G401 (cell line): ENCODE results near the gene EIF3D. TPM values are rescaled to one million over a fixed set of nuclear protein-coding genes. Genes with fewer than 3 reads are reported as not detected.
"Not testable (repeated sequence)": the region's sequence is repeated elsewhere in the genome, so short reads cannot be mapped to it uniquely, and the experiment has no call there.

Source experiments
- DNase-seq: peaks from one replicate; pipeline ENCODE4 v3.0.0-alpha.2; 2015; ENCODE audit warnings: low spot score
- in situ Hi-C: cut with HindIII; loops from 2 replicates; pipeline ENCODE4 v1.10.0; 2016; ENCODE audit warnings: low sequenced_read_pairs, mixed read lengths
- total RNA-seq: library from RNA; depleted of rRNA; stranded (reverse); fragments of >200 nt; shearing (Covaris generic); gene quantifications from 2 replicates; pipeline ENCODE4 v1.2.3, GENCODE V29; 2014

The EIF3D gene
- total RNA-seq, 1 experiment from 2014 or later: 581 TPM

DNA sequence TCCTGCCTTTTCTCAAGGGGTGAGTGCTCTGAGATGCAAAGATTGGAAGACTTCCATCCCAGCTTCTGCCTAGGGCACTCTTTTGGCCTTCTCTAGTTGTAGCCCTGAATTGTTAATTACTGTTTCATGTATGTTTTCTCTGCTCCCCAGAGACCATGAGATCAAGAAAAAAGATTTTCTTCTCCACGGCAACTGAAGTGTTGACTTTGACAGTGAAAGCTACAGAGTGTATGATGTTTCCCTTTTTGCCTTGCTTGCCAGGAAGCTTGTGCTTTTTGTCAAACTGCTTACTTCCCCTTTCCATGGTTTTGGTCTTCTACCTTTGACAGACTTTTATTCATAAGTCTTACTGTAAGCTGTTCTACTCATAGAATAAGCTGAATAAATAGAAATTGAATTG is 23.3 kb upstream of the EIF3D start:
- in situ Hi-C loops: no loop called here
- no peak for DNase-seq

DNA sequence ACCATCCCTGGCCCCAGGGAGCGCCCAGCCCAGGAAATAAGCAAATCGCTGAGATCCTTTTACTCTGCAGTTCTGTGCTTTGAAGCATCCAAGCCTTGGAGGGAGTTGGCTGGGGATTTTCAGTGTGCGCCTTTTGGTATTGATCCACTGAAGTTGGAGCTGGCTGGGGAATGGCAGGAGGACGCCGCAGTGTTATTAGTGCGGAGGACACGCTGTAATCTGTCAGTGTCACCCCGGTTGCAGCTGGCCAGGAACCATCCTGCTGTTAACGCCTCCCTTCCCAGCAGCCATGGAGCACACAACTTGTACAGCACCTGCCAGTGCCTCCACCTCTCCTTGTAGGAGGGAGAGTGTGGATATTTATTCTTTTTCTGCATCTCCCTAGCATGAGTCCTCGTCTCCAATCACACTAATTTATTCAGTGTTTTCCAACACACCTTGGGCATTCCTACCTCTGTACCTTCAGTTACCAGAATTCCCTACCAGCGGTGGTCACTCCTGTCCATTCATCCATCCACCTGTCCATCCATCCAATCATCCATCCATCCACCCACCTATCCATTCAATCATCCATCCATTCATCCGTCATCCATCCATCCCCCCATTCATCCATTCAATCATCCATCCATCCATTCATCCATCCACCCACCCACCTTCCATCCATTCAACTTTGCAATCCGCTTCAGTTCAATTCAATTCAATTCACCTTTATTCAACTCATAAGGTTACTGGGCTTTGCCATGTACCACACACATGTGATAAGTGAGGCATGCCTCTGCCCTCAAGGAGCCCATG is 21.9 kb upstream of the EIF3D start:
- in situ Hi-C loops: no loop called here

DNA sequence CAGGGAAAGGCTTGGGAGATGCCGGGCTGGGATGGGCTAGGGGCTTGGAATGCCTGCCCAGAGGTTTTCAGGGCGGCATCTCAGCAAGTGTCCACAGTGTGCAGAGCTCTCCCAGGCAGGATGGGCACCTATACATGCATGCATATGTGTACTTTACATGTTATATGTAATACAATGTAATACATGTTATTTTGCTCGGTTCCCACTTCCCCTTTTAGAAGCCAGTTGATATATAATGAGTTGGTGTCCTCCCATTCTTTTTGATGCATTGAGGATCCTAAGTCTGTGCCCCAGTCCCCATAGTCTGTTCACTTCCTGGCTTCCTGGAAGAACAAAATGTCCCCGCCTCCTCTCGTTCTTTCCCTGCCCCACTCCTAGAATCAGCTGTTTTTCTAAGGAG is 20.1 kb upstream of the EIF3D start:
- in situ Hi-C loops: no loop called here
- DNase-seq: no peak

More for the DNA sequence above, 21.9 kb upstream of the EIF3D start:
- DNase-seq: no peak

DNA sequence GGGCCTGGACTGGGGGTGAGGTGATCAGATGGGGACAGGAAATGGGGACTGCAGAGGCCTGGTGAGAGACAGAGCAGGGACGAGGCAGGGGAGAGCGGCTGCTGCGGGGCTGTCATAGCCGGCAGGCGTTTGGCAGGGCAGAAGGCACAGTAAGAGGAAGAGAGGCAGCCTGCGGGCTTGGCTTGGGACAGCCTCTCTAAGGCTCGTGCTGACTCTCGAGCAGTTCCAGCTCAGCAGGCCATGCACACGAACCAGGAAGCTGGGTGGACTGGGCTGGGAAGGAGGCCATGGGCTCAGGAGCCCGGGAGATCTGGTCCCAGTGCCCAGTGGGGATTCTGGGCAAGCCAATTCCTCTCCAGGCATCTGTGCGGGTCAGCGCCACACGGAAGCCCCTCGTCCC is 19.6 kb upstream of the EIF3D start:
- in situ Hi-C loops: no loop called here
- DNase-seq: no peak

DNA sequence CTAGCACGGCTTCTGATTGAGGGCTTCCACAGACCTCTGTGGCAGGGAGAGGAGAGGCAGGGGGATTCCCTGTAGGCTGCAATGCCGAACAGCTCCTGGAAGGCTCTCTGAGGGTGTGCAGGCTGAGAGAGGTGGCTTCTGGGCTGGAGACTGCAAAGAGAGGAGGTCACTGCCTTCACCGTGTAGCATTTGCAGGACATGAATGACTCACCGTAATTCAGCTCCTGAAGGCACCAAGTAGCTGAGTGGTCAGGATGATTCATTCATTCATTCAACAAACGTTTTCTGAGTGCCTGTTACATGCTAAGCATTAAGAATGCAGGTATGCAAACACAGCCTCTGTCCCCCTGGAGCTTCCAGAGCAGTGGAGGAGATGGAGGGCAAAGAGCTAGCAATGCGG is 18.0 kb upstream of the EIF3D start:
- in situ Hi-C loops: no loop called here
- no peak for DNase-seq

DNA sequence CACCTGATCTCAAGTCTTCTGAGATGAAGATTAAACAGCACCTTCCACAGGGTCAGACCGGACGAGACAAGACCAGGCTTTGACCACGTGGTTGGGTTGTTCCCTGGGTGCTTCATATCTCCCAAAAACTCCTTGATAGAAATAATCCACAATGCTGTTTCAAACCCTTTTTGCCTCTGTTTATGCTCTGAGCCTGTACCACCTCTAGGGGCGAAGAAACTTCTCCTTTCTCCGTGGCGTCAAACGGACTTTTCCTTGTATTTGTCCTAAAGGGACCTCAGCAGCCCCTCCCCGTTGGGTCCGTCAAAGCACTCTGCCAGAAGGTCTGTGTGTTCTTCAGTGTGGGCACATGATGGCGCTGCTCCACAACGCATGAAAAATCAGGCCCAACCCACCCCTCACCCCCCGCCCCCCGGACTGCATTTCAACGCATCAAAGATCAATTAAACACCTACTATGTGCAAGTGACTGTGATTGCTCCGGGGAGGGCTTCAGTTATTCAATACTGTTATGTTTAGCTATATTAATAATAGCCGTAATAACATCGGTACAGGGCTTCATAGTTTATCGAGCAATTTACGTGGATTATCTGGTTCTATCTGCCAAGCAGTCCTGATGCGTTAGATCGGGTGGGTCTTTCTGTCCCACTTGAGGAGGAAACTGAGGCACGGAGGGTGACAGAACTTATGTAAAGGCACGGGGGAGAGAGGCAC is 17.3 kb upstream of the EIF3D start:
- peak; percentile 74 for DNase-seq
- in situ Hi-C loops: no loop called here

DNA sequence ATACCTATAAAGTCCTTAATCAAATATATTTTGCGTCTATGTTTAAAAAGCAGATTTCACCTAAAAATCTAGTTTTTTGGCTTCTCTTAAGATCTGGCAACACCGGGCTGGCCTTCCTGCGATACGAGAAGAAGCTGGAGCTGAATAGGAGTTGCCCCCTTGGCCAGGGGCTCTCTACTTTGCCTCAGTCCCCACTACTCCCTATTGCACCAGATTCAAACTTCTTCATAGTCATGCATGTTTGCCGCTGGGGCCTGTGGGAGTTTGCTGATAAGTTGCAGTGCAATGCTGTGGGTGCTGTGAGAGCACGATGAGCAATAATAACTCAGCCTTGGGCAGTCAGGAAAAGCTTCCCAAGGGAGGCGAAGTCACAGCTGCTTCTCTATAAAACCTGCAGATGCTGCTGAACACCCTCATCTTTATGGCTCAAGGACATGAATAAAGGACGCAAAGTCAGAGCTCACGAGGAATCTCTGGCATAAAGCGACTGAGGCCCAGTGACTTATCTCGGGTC is 15.2 kb upstream of the EIF3D start:
- DNase-seq: no peak
- in situ Hi-C loops: no loop called here

DNA sequence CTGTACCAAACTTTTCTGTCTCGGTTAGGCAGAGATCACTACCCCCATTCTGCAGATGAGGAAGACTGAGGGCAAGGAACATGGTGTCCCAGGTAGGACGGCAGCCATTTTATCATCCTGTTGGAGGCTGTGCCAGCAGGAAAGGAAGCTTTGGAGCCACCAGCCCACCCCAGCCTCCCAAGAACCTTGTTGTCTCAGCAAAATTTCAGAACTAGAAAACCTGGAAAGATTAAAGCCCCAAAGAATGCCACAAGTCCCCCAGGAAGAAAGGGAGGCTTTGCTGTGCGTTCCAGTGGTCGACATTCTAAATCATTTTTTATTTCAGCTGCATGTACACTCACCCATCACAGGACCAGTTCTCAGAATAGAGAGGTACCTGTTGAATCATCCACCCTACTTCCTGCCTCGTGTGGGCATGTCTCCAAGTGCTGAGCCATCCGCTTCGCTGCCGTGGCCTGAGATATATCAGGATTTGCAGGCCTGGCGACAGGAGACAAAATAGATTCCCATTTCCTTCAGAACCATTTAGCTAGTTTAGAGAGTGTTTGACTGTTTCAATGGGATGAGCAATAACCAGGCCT is 13.0 kb upstream of the EIF3D start:
- in situ Hi-C loops: no loop called here
- no peak for DNase-seq

DNA sequence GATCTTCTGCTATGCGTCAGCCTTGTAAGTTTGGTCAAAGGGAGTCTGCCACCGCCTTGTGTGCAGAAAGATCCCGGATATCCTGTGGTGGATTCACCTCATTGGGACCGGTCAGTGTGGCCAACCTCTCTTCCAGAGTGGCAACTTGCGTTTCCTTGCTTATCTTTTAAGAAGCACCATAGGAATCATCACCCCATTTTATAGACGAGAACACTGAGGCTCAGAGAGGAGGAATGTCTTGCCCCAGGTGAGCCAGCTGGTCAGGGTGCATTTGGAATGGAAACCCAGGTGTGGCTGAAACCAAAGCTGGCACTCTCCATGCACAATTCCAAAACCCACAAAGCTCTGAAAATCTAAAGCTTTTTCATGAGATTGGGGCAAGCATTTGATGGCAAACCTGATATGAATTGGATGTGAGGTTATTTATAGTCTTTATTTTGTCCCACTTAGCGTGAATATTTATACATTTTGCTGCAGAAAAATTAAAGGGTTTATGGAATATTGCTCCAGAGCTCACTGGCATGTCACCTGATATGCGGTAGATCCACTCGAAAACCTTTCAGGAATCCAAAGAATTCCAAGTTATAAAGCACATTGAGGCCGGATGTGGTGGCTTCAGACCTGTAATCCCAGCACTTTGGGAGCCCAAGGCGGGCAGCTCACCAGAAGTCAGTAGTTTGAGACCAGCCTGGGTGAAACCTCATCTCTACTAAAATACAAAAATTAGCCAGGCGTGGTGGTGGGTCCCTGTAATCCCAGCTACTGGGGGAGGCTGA is 12.1 kb upstream of the EIF3D start:
- DNase-seq: no peak
- in situ Hi-C loops: no loop called here

DNA sequence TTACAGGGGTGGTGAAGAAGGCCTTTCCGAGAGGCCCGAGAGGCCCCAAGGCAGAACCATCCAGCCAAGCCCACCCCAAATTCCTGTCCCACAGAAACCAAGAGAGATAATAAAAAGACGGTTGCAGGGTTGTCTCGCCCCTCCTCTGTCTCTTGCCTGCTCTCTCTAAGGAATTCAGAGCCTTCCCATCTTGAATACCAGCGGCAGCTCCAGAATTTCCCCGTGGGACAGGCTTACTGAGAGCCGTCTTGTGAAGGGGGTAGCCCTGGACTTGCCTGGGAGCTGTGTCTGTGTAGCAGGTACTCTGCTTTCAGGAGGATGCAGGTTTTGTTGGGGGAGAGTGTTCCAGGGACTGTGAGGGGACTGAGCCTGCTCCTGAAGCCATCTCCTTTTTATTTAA is 9.6 kb upstream of the EIF3D start:
- no peak for DNase-seq
- in situ Hi-C loops: no loop called here

DNA sequence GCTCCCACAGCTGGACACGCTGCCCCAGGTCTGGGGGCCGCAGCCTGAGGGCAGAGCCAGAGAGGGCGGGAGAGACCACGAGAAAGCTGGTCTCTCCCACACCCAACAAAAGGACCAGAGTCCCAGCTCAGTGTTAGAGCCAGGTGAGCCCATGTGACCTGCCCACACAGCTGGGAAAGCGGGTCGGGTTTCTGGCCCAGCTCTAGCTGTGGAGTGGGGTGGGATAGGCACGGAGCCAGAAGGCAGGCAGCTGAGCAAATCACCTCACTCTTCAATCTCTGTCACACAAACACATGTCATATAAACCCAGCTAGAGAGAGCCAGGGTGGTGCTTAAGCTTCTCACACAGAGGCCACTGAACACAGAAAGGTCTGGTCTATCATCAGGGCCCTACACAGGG is 7.8 kb upstream of the EIF3D start:
- in situ Hi-C loops: no loop called here
- no peak for DNase-seq

DNA sequence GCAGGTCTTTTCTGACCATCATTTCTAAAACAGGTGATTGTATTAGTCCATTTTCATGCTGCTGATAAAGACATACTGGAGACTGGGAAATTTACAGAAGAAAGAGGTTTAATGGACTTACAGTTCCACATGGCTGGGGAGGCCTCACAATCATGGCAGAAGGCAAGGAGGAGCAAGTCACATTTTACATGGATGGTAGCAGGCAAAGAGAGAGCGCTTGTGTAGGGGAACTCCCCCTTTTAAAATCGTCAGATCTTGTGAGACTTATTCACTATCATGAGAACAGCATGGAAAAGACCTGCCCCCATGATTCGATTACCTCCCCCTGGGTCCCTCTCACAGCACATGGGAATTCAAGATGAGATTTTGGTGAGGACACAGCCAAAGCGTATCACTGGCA is 4.4 kb upstream of the EIF3D start:
- DNase-seq, in situ Hi-C loops: not testable (repeated sequence)

DNA sequence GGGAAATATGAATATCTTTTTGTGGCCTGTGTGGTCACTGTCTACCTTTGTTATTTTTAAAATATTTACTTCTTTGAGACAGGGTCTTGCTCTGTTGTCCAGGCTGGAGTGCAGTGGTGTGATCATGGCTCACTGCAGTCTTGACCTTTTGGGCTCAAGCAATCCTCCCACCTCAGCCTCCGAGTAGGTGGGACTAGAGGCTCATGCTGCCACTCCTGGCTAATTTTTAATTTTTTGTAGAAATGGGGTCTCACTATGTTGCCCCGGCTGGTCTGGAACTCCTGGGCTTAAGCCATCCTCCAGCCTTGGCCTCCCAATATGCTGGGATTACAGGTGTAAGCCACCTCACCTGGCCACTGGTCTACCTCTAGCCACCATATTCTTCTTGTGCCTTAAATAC is 3.5 kb upstream of the EIF3D start:
- in situ Hi-C loops: no loop called here
- no peak for DNase-seq

DNA sequence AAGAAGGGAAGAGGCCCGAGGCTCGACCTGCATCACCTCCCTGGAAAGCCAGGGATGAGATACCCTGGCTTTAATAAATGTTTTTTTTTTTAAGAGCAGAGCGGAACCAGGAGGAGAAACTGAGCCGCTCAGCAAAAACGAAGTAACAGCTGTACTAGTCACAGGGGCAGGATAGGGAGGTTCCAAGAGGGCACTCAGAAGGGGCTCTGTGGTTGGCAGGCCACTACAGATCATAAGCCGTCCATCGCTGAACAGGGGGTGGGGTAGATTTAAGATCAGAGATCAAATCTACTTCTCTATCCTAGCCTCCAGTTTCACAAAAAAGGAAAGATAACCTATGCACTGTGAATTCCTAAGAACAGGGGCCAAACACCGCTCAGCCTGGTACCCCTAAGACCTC is 625 bp downstream of the EIF3D start:
- in situ Hi-C loops: no loop called here
- DNase-seq: no peak

DNA sequence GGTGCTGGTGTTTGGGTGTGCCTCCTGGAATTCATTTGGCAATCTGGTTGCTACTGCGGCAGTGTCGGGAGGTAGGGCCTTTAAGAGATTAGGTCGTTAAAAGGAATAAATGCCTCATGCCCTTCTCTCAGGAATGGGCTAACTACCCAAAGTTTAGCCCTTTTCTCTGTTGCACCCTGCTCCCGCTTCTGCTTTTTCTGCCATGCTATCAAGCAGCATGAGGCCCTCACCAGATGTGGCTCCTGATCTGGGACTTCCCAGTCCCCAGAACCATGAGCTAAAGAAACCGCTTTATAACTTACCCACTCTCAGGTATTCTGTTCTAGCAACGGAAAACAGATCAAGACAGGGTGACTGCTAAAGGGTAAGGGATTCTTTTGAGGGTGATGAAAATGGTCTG is 6.3 kb downstream of the EIF3D start:
- DNase-seq: no peak
- in situ Hi-C loops: no loop called here

DNA sequence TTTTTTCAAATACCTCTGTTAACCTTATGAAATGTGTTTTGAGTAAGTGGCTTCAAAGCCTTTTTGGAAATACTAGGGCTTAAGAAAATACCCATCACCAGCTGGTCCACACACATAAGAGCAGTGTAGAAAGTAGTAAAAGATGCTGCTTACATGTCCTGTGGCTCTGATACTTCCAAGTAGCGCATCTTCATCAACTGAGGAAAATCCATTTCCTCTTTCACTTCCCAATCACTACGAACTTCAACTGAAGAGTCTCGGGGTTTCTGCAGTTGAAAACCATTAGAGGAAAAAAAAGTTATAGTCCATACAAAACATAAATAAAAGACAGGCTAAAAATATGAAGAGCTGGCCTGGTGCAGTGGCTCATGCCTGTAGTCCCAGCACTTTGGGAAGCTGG is 8.5 kb downstream of the EIF3D start:
- no peak for DNase-seq
- in situ Hi-C loops: no loop called here

DNA sequence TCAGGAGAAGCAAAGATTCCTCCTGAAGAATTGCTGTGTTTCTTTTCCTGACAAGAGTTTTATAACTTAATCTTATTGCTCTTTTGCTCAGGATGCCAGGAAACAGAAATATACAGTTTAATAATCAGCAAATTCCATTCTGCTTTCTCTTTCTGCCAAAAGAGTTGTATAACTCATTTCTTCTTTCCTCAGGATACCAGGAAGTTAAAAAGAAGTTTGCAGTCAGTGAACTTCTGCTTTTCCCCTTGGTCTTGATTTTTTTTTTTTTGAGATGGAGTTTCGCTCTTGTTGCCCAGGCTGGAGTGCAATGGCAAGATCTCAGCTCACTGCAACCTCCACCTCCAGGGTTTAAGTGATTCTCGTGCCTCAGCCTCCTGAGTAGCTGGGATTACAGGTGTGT is 9.1 kb downstream of the EIF3D start:
- in situ Hi-C loops, DNase-seq: not testable (repeated sequence)

DNA sequence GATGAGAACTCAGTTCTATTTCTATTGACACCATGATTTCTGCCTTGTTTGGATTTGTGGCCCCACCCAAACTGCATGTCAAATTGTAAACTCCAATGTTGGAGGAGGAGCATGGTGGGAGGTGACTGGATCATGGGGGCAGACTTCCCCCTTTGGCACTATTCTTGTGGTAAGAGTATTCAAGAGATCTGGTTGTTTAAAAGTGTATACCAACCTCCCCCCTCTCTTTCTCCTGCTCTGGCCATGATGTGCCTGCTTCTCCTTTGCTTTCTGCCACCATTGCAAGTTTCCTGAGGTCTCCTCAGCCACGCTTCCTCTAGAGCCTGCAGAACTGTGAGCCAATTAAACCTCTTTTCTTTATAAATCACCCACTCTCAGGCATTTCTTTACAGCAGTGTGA is 14.2 kb downstream of the EIF3D start:
- in situ Hi-C loops: no loop called here
- DNase-seq: no peak

DNA sequence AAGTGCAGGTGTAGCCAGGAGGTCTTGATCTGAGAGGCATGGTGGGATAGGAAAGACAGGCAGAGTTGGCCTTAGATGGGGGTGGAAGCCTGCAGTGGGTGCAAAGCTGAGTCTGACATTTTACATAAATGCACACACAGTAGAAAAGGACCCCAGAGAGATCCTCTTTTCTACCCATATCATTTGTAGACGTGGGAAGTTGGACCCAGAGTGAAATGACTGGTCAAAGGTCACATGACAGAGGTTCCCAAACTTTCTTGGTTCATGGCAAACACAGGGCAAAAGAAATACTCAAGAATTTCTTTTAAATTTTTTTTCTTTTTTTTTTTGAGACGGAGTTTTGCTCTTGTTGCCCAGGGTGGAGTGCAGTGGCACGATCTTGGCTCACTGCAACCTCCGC is 16.0 kb downstream of the EIF3D start:
- DNase-seq: no peak
- in situ Hi-C loops: no loop called here

DNA sequence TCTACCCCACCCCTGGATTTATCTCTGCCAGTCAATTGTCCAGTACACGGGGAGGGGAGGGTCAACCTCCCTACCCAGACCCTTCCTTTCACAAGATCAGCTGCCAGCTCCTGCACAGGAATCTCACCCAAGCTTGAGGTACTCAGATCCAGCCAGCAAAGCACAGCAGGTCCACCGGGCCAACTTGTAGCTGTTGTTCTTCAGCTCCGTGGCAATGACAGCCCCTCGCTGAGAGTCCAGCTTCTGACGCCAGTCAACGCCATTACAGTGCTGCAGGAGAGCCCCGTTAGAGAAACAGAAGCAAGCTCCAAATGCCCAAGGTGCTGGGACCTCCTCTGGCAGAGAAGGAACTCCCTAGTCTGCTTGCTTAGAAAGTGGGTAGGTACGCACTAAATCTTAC is 16.6 kb downstream of the EIF3D start:
- in situ Hi-C loops: no loop called here
- no peak for DNase-seq
